Brain pericyte (primary cell): ENCODE data around the gene AK9.
"Not testable (repeated sequence)": the region's sequence is repeated elsewhere in the genome, so short reads cannot be mapped to it uniquely, and the experiment has no call there.

ENCODE experiments used
- DNase-seq: peaks from one replicate; pipeline ENCODE4 v3.0.0-alpha.2; 2012; ENCODE audit warnings: low read depth, low spot score

Gene AK9

DNA sequence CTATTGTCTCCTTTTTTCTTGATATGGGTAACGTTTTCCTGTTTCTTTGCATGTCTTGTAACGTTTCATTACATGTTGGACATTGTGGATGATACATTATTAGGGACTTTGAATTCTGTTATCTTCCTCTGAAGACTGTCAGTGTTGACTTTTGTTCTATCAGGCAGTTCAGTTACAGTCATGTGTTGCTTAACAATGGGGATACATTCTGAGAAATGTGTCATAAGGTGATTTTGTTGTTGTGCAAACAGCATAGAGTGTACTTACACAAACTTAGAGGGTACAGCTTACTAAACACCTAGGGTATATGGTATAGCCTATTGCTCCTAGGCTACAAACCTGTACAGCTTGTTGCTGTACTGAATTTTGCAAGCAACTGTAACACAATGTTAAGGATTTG, 64.7 kb downstream of the AK9 start:
- DNase-seq: no peak

DNA sequence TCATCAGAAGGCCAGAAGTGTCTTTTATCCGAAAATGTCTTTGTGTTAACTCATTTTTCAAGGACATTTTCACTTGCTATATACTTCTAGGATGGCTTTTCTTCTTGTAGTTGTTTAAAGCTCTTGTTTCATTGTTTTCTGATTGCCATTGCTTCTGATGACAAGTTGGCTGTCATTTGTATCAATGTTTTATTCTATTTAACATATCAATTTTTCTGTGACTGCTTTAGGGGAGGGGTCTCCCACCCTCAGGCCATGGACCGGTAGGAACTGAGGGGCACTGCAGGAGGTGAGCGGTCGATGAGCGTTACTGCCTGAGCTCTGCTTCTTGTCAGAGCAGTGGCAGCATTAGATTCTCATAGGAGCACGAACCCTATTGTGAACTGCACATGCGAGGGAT, 65.8 kb downstream of the AK9 start:
- no peak for DNase-seq

DNA sequence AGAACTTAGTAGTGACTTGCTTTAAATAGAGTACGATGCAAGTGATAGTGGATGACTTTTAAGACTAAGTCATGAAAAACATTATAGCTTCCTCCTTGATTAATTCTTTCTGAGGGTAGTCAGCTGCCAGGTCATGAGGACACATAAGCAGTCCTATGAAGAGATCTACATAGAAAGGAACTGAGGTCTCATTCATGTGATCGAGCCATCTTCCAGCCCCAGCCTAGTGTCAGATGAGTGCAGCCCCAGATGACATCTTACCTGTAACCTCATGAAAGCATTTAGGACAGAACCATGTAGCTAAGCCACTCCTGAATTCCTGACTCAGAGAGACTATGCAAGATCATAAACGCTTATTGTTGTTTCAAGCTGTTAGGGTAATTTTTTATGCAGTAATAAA, 67.7 kb downstream of the AK9 start:
- no peak for DNase-seq

DNA sequence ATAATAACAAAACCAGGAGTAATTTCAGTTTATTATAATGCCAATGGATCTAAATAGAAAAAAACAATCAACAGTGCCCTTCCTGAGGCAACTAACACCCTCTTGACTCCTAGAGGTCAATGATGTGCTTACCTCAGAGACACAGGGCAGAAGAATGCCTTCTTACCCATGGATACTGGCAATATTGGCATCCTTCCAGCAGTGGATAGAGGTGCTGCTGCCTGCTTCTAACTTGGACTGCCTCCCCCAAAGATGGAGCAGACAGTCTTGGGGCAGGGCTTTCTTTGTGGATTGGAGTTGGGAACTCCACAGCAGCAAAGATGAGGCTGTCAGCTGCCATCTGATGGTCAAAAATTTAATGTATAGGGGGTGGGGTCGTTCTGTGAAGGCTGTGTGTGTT, 78.7 kb downstream of the AK9 start:
- DNase-seq: no peak

DNA sequence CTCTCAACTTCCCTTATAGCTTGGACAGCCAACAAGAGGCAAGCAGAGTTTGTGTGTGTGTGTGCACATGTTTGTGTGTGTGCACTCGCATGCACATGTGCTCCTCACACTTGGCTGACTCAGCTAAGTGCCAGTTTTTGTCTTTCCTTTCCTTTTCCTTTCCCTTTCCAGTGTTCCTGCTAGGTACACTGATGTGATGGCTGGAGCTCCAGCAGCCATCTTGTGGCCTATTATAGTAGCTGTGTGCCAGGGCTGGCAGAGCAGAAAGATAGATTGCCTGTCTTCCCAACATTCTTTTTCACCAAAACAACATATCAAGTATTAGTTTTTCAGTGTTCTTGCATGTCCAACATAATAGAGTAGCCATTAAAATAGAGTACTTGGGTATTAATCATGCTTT, 79.5 kb downstream of the AK9 start:
- no peak for DNase-seq

DNA sequence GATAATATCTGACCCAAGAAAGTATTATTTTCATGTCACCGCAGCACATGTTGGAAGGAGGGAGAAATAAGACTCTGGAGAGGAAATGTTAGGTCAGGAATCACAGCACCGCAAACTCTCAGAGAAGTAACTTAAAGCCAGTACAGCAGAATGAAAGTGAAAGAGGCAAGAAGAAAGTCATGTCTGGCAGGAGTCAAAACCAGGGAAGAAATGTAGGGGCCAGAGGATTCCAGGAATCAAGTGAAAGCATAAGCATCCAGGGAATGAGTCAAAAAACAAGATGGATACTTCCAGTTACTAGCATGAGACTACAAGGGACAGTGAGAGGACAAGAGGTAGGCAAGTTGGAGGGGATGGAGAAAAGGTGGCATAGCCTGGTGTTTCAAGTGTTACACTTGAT, 80.4 kb downstream of the AK9 start:
- DNase-seq: no peak

DNA sequence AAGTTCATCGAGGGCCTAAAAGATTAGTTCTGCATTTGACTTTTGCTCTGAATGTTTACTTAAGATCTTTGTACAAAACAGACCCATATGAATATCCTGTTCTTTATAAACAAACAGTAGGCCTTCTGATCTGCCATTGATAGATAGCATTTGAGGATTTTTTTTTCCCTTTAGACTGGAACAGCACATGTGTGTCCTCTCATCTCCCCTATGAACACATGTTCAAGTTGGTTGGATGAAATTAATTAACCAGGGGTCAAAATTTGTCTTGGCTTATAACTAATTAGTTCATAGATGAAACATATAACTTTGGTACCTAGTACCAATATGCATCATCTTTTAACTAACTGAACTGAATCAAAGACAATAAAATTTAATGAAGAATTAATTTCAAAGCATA, 81.3 kb downstream of the AK9 start:
- DNase-seq: no peak

DNA sequence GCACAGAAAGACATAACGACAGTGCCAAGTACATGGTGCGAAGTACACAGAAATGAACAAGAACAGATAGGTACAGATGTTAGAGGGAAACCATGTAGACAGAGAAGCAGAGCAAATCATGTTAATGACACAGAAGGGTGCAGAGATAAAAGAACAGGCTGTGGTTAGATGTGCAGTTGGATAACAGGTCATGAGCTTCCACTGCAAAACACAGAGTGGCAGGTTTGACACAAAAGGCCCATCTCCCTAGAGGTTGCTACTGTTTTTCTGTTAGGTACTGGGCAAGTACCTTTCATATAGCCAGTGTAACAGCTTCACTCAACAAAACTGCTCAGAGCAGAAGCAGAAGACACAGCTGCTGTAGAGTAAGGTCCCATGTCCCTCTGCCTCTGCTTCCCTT, 84.6 kb downstream of the AK9 start:
- no peak for DNase-seq

DNA sequence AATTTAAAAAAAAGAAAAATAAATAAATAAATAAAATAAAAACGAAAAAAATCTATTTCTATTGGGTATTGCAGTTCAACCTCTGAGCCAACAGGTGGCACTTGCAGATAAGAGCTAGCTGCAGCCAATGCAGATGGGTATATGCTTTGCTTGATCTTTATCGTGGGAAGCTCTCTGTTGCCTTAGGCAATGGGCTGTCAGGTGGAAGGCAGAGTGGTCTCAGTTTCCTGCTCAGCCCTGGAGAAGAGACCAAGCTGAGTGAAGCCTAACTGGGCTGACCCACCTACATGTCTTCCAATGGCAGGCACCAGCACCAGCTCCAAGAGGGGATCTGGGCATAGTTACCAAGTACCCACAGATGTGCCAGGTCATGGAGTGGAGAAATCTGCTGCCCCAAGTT, 95.0 kb downstream of the AK9 start:
- no peak for DNase-seq

DNA sequence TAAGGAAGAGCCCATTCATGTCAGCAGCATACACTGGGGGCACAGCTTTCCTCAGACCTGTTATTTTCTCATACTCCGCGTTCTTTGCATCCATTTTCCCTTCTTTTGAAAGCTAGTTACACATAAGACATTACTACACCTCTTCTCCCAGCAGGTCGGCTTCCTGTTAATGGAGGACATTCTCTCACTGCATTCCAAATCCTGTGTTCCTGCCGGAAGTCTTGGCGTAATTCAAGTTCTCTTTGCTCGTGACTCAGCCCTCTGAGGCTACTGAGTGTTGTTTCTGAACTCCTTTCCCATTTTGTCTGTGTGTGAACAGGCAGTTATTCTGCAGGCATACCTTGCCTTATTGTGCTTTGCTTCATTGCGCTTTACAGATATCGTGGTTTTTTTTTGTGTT, 110.5 kb downstream of the AK9 start:
- DNase-seq: peak; percentile 2

DNA sequence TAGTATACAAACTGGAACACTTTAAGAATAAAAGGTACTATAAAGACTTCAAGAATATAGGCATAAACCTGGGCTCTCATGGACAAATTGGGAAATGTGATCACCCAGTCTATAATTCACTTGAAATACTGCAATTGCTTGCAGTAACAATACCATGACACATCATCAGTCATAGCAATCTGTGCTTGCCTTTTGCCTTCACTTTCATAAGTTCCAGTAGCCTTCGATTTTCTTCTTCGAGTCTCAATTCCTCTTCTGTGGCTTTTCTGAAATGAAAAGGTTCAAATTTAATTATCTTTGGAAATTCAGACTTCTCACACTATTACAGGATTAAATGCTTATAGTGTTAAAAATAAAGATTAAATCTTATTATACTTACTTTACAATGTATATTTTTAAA, 111.6 kb downstream of the AK9 start:
- DNase-seq: no peak

DNA sequence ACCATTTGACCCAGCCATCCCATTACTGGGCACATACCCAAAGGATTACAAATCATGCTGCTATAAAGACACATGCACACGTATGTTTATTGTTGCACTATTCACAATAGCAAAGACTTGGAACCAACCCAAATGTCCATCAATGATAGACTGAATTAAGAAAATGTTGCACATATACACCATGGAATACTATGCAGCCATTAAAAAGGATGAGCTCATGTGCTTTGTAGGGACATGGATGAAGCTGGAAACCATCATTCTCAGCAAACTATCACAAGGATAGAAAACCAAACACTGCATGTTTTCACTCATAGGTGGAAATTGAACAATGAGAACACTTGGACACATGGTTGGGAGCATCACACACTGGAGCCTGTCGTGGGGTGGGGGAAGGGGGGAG, 121.1 kb downstream of the AK9 start:
- DNase-seq: not testable (repeated sequence)

DNA sequence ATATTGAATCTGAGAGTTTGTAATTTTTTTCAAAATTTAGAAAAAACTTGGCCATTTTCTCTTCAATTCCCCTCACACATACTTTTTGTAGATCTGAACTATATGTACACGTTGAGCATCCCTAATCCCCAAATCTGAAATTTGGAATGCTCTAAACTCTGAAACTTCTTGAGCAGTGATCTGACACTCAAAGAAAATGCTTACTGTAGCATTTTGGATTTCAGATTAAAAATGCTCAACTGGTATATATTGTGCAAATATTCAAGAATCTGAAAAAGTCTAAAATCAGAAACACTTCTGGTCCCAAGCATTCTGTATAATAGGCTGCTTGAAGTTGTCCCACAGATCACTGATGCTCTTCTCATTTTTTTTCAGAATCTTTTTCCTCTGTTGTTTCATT, 129.2 kb downstream of the AK9 start:
- DNase-seq: no peak

DNA sequence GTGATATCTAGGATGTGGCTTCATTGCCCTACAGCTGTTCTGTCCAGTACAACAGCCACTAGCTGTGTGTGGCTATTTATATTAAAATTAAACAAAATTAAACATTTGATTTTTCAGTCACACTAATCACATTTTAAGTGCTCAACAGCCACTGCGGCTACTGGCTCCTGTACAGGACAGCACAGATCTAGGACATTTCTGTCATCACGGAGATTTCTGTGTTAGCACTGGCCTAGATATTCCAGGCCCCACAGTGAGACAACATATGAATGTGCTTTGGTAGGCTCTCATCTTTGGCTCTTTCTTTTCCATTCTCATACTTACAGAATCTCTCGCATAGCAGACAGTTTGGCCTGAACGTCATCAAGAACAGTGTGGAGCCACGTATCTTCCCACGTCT, 159.6 kb downstream of the AK9 start:
- DNase-seq: no peak

DNA sequence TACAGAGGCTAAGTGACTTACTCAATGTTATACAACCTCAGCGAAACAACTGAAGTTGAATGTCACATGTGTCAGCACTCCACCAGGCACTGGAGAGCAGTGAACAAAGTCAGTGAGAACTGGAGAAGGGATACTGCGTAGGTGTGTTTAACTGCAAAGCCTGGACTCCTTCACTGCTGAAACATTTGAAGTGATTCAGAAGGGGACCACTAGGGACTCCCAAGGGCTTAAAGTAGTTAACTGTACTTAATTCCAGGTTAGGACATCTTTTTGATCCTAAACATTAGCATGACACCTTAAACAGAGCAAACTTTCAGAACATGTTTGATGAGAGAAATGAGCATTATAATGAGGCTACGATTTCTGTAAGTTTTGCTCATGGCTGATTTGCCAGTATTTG, 163.0 kb downstream of the AK9 start:
- no peak for DNase-seq

DNA sequence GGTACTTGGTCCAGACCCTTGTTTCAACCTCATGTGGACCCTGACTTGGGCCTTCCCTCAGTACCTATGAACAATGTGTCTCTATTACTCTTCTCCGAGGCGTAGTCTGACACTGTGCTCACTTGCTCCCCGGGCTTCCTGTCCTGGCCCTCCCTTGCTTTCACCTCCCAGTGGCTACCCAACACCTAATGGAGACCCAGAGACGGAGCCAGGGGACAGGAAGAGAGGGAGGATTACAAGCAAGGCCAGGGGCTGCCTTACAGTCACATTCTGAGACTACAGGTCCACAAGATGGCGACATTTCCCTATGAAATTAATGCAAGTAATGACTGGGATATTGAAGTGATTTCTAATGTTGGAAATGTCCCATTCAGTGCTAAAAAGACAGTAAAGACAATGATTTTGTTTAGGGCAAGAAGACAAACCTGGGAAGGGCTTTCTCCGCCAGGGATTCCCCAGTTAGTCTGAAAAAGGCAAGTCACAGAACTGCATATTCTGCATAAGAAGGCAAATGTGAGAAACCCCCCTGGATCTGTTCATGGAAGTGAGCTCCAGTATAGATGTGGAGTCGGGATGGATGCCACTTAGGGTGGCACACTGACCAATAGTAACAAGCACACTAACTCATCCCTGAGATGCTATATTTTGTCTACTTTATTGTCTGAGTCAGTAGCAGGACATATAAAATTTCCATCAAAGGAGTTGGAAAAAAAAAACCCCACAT, 163.9 kb downstream of the AK9 start:
- DNase-seq: no peak

DNA sequence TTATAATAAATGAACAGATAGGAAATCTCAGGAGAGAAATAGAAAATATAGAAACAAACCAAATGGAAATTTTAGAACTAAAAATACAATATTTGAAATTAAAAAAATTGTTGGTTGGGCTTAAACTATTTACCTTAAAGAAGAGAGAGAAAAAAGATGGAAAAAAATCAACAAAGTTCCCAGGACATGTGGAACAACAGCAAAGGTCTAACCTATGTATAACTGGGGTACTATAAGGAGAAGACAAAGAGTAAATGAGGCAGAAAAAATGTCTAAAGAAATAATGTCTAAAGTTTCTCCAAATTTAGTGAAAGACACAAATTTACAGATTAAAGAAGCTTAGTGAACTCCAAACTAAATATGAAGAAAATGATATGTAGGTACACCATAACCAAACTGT, 166.9 kb downstream of the AK9 start:
- no peak for DNase-seq

DNA sequence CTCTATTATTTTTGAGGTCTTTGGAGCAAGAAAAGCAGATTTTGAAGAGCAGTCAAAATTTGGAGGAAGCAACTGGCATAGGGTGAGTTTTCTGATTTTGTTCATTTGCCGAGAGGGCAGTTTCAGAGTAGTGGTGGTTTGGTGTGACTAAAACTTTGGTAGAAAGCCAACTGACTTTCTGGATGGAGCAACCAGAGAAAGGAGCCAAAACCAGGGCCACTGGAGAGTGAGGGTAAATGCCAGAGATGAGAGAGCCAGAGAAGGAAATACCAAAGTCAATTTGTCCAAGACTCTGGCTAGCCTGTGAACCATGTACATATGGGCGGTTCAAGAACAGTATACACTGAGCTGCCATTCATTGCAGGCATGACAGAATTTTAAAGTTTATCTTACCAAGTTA, 167.5 kb downstream of the AK9 start:
- DNase-seq: no peak

DNA sequence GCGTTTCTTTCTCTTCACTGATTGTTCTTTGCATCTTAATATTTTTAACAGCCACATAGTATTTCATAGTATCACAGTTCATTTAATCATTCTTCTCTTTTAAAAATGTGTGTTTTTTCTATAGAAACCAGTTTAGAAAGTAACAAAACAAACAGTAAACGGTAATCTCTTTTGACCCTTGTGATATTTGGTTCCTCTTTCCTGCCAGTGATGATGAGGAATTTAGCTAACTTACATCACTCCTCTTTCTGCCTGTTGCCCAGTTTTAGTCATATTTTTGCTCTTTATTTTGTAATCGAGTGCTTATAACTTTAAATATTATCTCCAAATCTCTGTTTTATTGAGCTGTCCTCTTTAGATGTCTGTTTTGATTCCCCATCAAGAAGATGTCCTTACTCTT, 169.9 kb downstream of the AK9 start:
- DNase-seq: no peak

DNA sequence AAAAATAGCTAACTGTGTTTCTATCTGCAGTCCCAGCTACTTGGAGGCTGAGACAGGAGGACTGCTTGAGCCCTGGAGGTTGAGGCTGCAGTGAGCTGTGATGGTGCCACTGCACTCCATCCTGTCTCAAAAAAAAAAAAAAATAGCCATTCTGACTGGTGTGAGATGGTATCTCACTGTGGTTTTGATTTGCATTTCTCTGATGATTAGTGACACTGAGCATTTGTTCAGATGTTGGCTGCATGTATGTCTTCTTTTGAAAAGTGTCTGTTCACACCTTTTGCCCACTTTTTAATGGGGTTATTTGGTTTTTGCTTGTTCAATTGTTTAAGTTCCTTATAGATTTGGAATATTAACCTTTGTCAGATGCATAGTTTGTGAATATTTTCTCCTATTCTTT, 171.4 kb downstream of the AK9 start:
- DNase-seq: not testable (repeated sequence)

DNA sequence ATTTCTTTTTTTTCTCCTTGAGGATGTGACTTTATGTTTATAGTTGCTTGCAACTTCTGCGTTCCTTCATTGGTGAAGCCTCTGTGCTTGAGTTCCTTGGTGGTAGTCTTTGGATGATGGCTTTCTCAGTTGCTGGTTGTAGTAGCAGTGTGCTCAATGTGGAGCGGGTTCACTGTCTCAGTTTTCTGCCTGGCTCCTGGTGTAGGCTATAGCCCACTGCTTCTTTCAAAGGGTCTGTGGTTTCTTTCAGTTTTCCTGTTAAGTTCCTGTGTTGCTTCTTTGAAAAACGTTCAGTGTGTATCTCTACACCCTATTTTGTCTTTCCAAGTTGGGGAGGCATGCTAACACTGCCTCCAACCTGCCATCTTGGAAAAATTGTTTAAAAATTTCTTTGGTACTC, 174.1 kb downstream of the AK9 start:
- no peak for DNase-seq

DNA sequence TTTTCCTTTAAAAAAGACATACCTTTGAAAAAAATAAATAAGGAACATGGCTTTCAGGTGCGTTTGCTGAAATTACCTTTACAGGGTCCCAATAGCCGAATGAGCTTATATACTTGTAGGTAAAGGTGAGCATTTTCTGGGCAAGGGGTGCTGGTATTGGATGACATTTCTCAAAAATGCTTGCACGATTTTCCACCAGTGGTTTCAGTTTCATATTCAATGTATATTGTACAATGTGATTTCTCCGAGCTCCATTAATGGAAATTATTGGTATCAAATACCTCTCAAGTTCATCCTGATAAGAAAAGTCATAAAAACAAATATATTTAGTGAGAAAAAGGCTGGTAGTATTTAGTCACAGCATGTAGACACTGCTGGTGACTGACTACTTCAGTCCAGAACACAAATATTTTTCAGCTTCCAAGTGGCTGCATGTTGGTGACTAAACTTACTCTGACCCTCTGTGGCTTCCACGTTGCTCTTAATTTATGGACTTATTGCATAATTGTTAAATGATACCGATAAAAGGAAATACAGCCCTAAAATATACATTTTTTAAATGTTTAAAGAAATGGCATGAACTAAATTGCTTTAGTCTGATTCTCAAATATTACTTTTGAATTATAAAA, 175.1 kb downstream of the AK9 start:
- no peak for DNase-seq

DNA sequence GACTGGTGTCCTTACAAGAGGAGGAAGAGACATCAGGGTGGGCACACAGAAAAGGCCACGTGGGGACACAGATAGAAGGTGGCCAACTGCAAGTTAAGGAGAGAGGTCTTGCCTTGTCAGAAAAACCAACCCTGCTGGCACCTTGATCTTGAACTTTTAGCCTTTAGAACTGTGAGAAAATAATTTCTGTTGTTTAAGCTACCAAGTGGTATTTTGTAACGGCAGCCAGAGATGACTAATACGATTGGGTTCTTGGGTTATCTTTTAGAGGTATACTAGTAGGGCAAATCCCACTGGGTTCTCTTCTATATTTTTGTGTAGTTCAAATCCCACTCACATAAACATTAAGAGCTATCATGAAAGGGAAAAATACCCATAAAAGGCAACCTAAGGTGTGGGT, 176.1 kb downstream of the AK9 start:
- DNase-seq: no peak

DNA sequence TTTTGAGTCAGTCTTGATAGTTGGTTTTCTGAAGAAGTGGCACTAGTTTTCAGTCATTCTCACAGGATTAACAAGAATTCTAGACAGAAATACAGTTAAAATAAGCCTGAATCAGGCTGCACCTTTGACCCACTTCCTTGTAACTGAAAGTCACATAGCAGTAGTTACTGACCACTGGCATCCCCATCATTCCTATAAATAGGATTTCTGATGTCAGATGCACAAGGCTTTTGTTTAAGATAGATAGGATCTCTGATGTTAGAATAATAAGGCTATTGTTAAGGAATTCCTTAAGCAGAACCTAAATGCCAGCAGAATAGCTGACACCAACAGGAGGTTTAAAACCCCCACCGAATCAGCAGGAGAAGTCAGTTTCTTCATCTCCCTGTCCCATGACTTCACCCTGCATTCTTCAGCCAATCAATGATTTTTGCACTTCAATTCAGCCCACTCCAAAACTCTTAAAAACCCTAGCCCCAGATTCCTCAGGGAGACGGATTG, 177.4 kb downstream of the AK9 start:
- no peak for DNase-seq
